Fibroblast of lung (primary cell): ENCODE data around the gene PRDM16. TPM values are rescaled to one million over a fixed set of nuclear protein-coding genes. Genes with fewer than 3 reads are reported as not detected.

Source experiments
- DNase-seq, 2 donors: peaks; one replicate each; pipeline versions ENCODE4 v3.0.0 to v3.0.0-alpha.2; 2010; ENCODE audit warnings: low read depth in 2 of 2
- H2AFZ ChIP-seq: 2 replicates; pipeline ENCODE4 v1.5.1; 2012; ENCODE audit warnings: low read length, control low read depth, inconsistent platforms
- H3K27ac ChIP-seq: 2 replicates; pipeline ENCODE4 v1.5.1; 2011; ENCODE audit warnings: low read length, control low read depth; ENCODE audit not compliant: insufficient read depth
- H3K27me3 ChIP-seq: 2 replicates; pipeline ENCODE4 v1.5.1; 2011; ENCODE audit warnings: mild to moderate bottlenecking, low read length; ENCODE audit not compliant: control insufficient read depth, insufficient read depth
- H3K36me3 ChIP-seq: 2 replicates; pipeline ENCODE4 v1.5.1; 2011; ENCODE audit warnings: low read length; ENCODE audit not compliant: control insufficient read depth, insufficient read depth
- H3K4me1 ChIP-seq: 2 replicates; pipeline ENCODE4 v1.5.1; 2011; ENCODE audit warnings: low read length; ENCODE audit not compliant: control insufficient read depth, insufficient read depth; ENCODE audit errors: extremely low read depth
- H3K4me2 ChIP-seq: 2 replicates; pipeline ENCODE4 v1.5.1; 2011; ENCODE audit warnings: low read length, control low read depth; ENCODE audit not compliant: insufficient read depth; ENCODE audit errors: extremely low read depth
- H3K4me3 ChIP-seq, 4 experiments: fragments of 200-600 bp in 1 of 4; sonication (generic) in 1 of 4; replicated peaks in 1 of 4; 2 replicates each; pipeline ENCODE4 v1.5.1; 2011 to 2016; ENCODE audit warnings: low read length in 4 of 4, low read depth in 3 of 4, mild to moderate bottlenecking in 3 of 4, control low read depth in 2 of 4, inconsistent platforms in 1 of 4, mixed read lengths in 1 of 4; ENCODE audit not compliant: insufficient read depth in 1 of 4; ENCODE audit errors: control extremely low read depth in 1 of 4
- H3K79me2 ChIP-seq: 2 replicates; pipeline ENCODE4 v1.5.1; 2012; ENCODE audit warnings: mild to moderate bottlenecking, low read length, inconsistent platforms; ENCODE audit not compliant: control insufficient read depth, insufficient read depth
- H3K9ac ChIP-seq: 2 replicates; pipeline ENCODE4 v1.5.1; 2011; ENCODE audit warnings: mild to moderate bottlenecking, low read length, control low read depth; ENCODE audit not compliant: insufficient read depth
- H3K9me3 ChIP-seq: 2 replicates; pipeline ENCODE4 v1.5.1; 2012; ENCODE audit warnings: low read depth, low read length; ENCODE audit not compliant: control insufficient read depth, insufficient read depth
- H4K20me1 ChIP-seq: 2 replicates; pipeline ENCODE4 v1.5.1; 2011; ENCODE audit warnings: low read length; ENCODE audit not compliant: control insufficient read depth, insufficient read depth; ENCODE audit errors: extremely low read depth
- CTCF ChIP-seq, 2 donors: IDR thresholded peaks in 1 of 2; conservative IDR thresholded peaks in 1 of 2; 1 replicate in 1 of 2; 2 replicates in 1 of 2; pipeline ENCODE4 v1.5.1; 2011 to 2012; ENCODE audit warnings: low read length in 2 of 2, control low read depth in 1 of 2, inconsistent platforms in 1 of 2, low read depth in 1 of 2, mild to moderate bottlenecking in 1 of 2
- EZH2 ChIP-seq: IDR thresholded peaks from 2 replicates; pipeline ENCODE4 v1.5.1; 2012; ENCODE audit warnings: low read length, control low read depth, mild to moderate bottlenecking; ENCODE audit errors: missing control alignments
- polyA plus RNA-seq, 2 donors: library from polyadenylated mRNA; depleted of rRNA in 1 of 2; stranded (reverse) in 1 of 2; unstranded in 1 of 2; fragments of >200 nt; gene quantifications; 2 replicates each; pipeline ENCODE4 v1.2.1, GENCODE V29; 2011 to 2012; ENCODE audit warnings: missing spikeins in 1 of 2
- total RNA-seq: library from RNA; depleted of rRNA; stranded (reverse); fragments of >200 nt; gene quantifications from 2 replicates; pipeline ENCODE4 v1.2.1, GENCODE V29; 2014

The PRDM16 gene
- total and polyA plus RNA-seq, 2 donors (not counting 1 experiment from before 2014, with no cell fraction given), result 0.30 to 1.8 TPM

- Histone ChIP-seq H3K79me2 (no peaks in the 10 kb centered on the region), H3K27ac (no peak overlapping the region), H3K36me3 (no peaks in the 10 kb centered on the region), H4K20me1 (no peaks in the 10 kb centered on the region), H3K27me3 (no peaks in the 10 kb centered on the region), H3K9me3 (no peaks in the 10 kb centered on the region), H3K4me3 (no peak overlapping the region), H2AFZ (no peak overlapping the region), H3K9ac (no peak overlapping the region), H3K4me1 (no peaks in the 10 kb centered on the region), H3K4me2 (no peak overlapping the region)
- no peak for DNase-seq
- TF ChIP-seq CTCF (conservative IDR thresholded peaks at IDR 0.05 in 1 of 2, IDR thresholded peaks at IDR 0.05 in 1 of 2; ENCODE audit: low read depth in 1 of 2, low read length in 2 of 2) (no peak), EZH2 (no peak)
Observed at GRCh38 chr1:3461238-3461933, 392.4 kb downstream of the PRDM16 start.

DNA sequence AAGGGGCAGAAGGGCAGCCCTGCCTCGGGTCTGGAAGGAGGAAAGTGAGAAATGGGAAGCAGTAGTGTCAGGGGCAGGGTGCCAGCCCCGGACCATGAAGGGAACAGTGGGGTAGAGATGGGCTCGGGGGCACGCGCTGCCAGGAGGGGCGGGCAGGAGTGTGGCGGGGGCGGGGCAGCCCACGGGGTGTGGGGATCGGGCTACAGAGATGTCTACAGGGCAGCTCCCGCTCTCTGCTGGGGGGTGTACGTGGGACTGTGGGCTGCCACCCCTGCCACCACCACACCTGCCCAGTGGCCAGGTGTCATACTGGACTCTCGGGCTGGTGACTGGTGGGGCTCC, 392.9 kb downstream of the PRDM16 start:
- no peak for DNase-seq
- no peaks in the 10 kb centered on the region for H4K20me1 ChIP-seq

More for the DNA sequence above, 392.9 kb downstream of the PRDM16 start:
- Histone ChIP-seq H3K9ac (no peak overlapping the region), H3K4me2 (no peak overlapping the region), H3K36me3 (no peaks in the 10 kb centered on the region), H3K4me3 (no peak overlapping the region), H2AFZ (no peak overlapping the region), H3K9me3 (no peaks in the 10 kb centered on the region), H3K27me3 (no peaks in the 10 kb centered on the region), H3K4me1 (no peaks in the 10 kb centered on the region), H3K79me2 (no peaks in the 10 kb centered on the region), H3K27ac (no peak overlapping the region)
- TF ChIP-seq CTCF (conservative IDR thresholded peaks at IDR 0.05 in 1 of 2, IDR thresholded peaks at IDR 0.05 in 1 of 2; ENCODE audit: low read depth in 1 of 2, low read length in 2 of 2) (no peak), EZH2 (no peak)
